HT-29 (cell line): ENCODE measurements around the gene SESN1. TPM values are rescaled to one million over a fixed set of nuclear protein-coding genes. Genes with fewer than 3 reads are reported as not detected.

ENCODE experiments used
- DNase-seq: peaks from one replicate; pipeline ENCODE4 v3.0.0-alpha.2; 2015; ENCODE audit warnings: low spot score
- small RNA-seq: library from RNA; depleted of rRNA; stranded (forward); fragments of <200 nt; gene quantifications from one replicate; pipeline ENCODE3, GENCODE V24; 2014
- total RNA-seq: library from RNA; depleted of rRNA; stranded (reverse); fragments of >200 nt; shearing (Covaris generic); gene quantifications from 2 replicates; pipeline ENCODE4 v1.2.3, GENCODE V29; 2014; rRNA removed

The SESN1 gene
- total RNA-seq, 1 experiment from 2014 or later, result 11.9 TPM

DNA sequence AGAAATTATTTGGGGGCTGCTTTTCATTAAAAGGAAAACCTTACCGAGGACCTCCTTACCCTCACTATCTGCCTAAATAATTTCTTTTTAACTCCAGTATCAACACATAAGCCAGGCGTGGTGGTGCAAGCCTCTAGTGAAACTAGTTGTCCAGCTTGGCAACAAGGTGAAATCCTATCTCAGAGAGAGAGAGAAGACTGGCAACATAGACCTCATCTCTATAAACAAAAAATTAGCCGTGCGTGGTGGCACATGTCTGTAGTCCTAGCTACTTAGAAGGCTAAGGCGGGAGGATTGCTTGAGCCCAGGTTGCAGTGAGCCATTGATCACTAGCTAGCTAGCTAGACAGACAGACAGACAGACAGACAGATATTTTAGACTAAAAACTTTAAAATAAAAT, 153.9 kb downstream of the SESN1 start:
- DNase-seq, result no peak

- DNase-seq, result no peak
Measured at GRCh38 chr6:108937170-108937569, 157.5 kb downstream of the SESN1 start.

Small RNA genes within 50 kb of the gene (small RNA-seq; reads per million reads assigned to genes)
- gene RNU6-653P, result not detected

Other genes with a start within 250 kb of the SESN1 start
- 0.33 and 0.78 TPM in 2 replicates for gene ARMC2, start 246.4 kb downstream of the SESN1 start, total RNA-seq
- gene CEP57L1, start 661 bp upstream of the SESN1 start, total RNA-seq, result 6.5 and 8.7 TPM in 2 replicates